ENCODE measurements around the gene VPS13A. TPM values are rescaled to one million over a fixed set of nuclear protein-coding genes. Genes with fewer than 3 reads are reported as not detected.
A peak's percentile ranks its signal among the peaks of the same experiment; 100 is the strongest.

VPS13A gene
- total and polyA plus RNA-seq, 2 donors (not counting 1 experiment from before 2014, with no cell fraction given): 12.8 to 39.3 TPM

DNA sequence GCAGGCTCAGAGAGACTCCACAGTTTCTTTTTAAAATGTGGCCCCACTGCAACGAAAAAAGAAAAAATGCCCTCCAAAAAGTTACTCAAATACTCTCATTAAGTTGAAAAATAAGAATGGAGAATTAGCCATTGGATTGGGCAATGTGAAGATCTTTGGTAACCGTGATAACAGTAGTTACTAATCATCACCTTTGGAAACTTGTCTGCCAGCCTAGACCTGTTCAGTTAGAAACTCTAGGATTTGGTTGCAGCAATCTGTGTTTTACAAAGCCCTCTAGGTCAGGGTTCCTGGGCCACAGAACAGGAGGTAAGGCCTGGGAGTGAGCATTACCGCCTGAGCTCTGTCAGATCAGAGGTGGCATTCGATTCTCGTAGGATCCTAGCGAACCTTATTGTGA is 34.2 kb downstream of the VPS13A start:
- Histone ChIP-seq H3K4me1 (ENCODE audit: control insufficient read depth, extremely low read depth, insufficient read depth, low read length) (no peaks in the 10 kb centered on the region), H3K27ac (ENCODE audit: insufficient read depth, low read length) (no peak overlapping the region), H3K4me2 (ENCODE audit: extremely low read depth, insufficient read depth, low read length) (no peak overlapping the region), H2AFZ (ENCODE audit: low read length) (no peak overlapping the region), H3K4me3 (replicated peaks in 1 of 4; ENCODE audit: control extremely low read depth in 1 of 4, insufficient read depth in 1 of 4, low read depth in 3 of 4, low read length in 4 of 4) (no peak overlapping the region), H3K79me2 (ENCODE audit: control insufficient read depth, insufficient read depth, low read length) (no peaks in the 10 kb centered on the region), H4K20me1 (ENCODE audit: control insufficient read depth, extremely low read depth, insufficient read depth, low read length) (no peaks in the 10 kb centered on the region), H3K9me3 (ENCODE audit: control insufficient read depth, insufficient read depth, low read depth, low read length) (no peaks in the 10 kb centered on the region), H3K27me3 (ENCODE audit: control insufficient read depth, insufficient read depth, low read length) (no peaks in the 10 kb centered on the region), H3K36me3 (ENCODE audit: control insufficient read depth, insufficient read depth, low read length) (no peaks in the 10 kb centered on the region), H3K9ac (ENCODE audit: insufficient read depth, low read length) (no peak overlapping the region)
- no peak for DNase-seq (ENCODE audit: low read depth in 2 of 2)
- TF ChIP-seq, protein P1, sequence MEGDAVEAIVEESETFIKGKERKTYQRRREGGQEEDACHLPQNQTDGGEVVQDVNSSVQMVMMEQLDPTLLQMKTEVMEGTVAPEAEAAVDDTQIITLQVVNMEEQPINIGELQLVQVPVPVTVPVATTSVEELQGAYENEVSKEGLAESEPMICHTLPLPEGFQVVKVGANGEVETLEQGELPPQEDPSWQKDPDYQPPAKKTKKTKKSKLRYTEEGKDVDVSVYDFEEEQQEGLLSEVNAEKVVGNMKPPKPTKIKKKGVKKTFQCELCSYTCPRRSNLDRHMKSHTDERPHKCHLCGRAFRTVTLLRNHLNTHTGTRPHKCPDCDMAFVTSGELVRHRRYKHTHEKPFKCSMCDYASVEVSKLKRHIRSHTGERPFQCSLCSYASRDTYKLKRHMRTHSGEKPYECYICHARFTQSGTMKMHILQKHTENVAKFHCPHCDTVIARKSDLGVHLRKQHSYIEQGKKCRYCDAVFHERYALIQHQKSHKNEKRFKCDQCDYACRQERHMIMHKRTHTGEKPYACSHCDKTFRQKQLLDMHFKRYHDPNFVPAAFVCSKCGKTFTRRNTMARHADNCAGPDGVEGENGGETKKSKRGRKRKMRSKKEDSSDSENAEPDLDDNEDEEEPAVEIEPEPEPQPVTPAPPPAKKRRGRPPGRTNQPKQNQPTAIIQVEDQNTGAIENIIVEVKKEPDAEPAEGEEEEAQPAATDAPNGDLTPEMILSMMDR (conservative IDR thresholded peaks at IDR 0.05 in 1 of 2, IDR thresholded peaks at IDR 0.05 in 1 of 2; ENCODE audit: low read depth in 1 of 2, low read length in 2 of 2): no peak
- TF ChIP-seq EZH2 (IDR thresholded peaks at IDR 0.05; ENCODE audit: low read length, missing control alignments): no peak

DNA sequence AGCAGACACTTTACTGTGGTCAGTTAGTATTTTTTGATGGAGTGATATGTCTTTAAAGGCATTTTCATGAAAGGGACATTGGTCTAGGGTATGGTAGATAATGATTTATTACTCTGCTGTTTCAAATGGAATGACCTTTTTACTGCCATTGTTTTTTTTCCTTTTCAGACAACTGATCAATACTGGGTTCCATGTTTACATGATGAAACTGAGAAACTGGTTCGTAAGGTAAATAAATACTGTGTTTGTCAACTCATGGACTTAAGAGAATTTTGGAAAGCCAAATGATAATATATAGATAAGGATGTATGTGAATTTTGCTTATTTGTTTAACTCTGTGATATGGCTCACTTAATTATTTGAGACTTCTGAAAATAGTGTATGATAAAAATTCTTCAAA is 35.5 kb downstream of the VPS13A start:
- Histone ChIP-seq H2AFZ (ENCODE audit: low read length) (no peak overlapping the region), H4K20me1 (ENCODE audit: control insufficient read depth, extremely low read depth, insufficient read depth, low read length) (no peaks in the 10 kb centered on the region), H3K27me3 (ENCODE audit: control insufficient read depth, insufficient read depth, low read length) (no peaks in the 10 kb centered on the region), H3K9ac (ENCODE audit: insufficient read depth, low read length) (no peak overlapping the region), H3K27ac (ENCODE audit: insufficient read depth, low read length) (no peak overlapping the region), H3K4me2 (ENCODE audit: extremely low read depth, insufficient read depth, low read length) (no peak overlapping the region), H3K4me3 (replicated peaks in 1 of 4; ENCODE audit: control extremely low read depth in 1 of 4, insufficient read depth in 1 of 4, low read depth in 3 of 4, low read length in 4 of 4) (no peak overlapping the region), H3K36me3 (ENCODE audit: control insufficient read depth, insufficient read depth, low read length) (no peaks in the 10 kb centered on the region), H3K4me1 (ENCODE audit: control insufficient read depth, extremely low read depth, insufficient read depth, low read length) (no peaks in the 10 kb centered on the region), H3K79me2 (ENCODE audit: control insufficient read depth, insufficient read depth, low read length) (no peaks in the 10 kb centered on the region), H3K9me3 (ENCODE audit: control insufficient read depth, insufficient read depth, low read depth, low read length) (no peaks in the 10 kb centered on the region)
- DNase-seq (ENCODE audit: low read depth in 2 of 2): no peak
- TF ChIP-seq, protein P1 (conservative IDR thresholded peaks at IDR 0.05 in 1 of 2, IDR thresholded peaks at IDR 0.05 in 1 of 2; ENCODE audit: low read depth in 1 of 2, low read length in 2 of 2): no peak
- no peak for TF ChIP-seq EZH2 (IDR thresholded peaks at IDR 0.05; ENCODE audit: low read length, missing control alignments)

DNA sequence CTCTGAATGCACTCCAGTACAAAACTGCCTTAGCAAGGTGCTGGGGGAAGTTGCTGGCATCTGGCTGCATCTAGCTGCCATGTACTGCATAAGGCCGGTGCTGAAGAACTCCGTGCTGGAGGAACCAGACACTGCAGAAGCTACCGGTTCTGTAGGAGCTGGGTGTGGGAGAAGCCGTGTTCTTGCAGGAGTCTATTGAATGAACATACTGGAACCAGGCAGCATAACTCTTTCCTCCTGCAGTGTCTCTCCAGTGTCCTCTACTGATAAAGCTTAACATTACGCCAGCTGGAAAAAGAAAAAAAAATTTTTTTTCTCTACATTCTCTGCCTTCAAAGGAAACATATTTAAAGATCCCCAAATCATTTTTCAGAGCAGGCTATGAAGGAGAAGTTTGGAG is 38.5 kb downstream of the VPS13A start:
- Histone ChIP-seq H3K9me3 (ENCODE audit: control insufficient read depth, insufficient read depth, low read depth, low read length) (no peaks in the 10 kb centered on the region), H3K4me2 (ENCODE audit: extremely low read depth, insufficient read depth, low read length) (no peak overlapping the region), H3K9ac (ENCODE audit: insufficient read depth, low read length) (no peak overlapping the region), H3K36me3 (ENCODE audit: control insufficient read depth, insufficient read depth, low read length) (no peaks in the 10 kb centered on the region), H3K79me2 (ENCODE audit: control insufficient read depth, insufficient read depth, low read length) (no peaks in the 10 kb centered on the region), H4K20me1 (ENCODE audit: control insufficient read depth, extremely low read depth, insufficient read depth, low read length) (no peaks in the 10 kb centered on the region), H2AFZ (ENCODE audit: low read length) (no peak overlapping the region), H3K4me3 (replicated peaks in 1 of 4; ENCODE audit: control extremely low read depth in 1 of 4, insufficient read depth in 1 of 4, low read depth in 3 of 4, low read length in 4 of 4) (no peak overlapping the region), H3K27ac (ENCODE audit: insufficient read depth, low read length) (no peak overlapping the region), H3K27me3 (ENCODE audit: control insufficient read depth, insufficient read depth, low read length) (no peaks in the 10 kb centered on the region), H3K4me1 (ENCODE audit: control insufficient read depth, extremely low read depth, insufficient read depth, low read length) (peaks cover 4% of the 10 kb centered on the region)
- TF ChIP-seq, protein P1 (conservative IDR thresholded peaks at IDR 0.05 in 1 of 2, IDR thresholded peaks at IDR 0.05 in 1 of 2; ENCODE audit: low read depth in 1 of 2, low read length in 2 of 2): peak; percentile 39 to 48
- no peak for TF ChIP-seq EZH2 (IDR thresholded peaks at IDR 0.05; ENCODE audit: low read length, missing control alignments)
- DNase-seq (ENCODE audit: low read depth in 2 of 2): peak; percentile 8 to 56

Measured in fibroblast of lung (primary cell).